ENCODE results near the gene TIMM22.
"Not testable (repeated sequence)": the region's sequence is repeated elsewhere in the genome, so short reads cannot be mapped to it uniquely, and the experiment has no call there.

The TIMM22 gene

GRCh38 chr17:1030684-1031532 lies 34.0 kb downstream of the TIMM22 start:
- in situ Hi-C loops (cut with HindIII; ENCODE audit: low pct_ligation_motif_present, low pct_unique_long_range_greater_than_20kb, low sequenced_read_pairs), result no loop called here
- DNase-seq, result no peak

- DNase-seq, result no peak
- in situ Hi-C loops (cut with HindIII; ENCODE audit: low pct_ligation_motif_present, low pct_unique_long_range_greater_than_20kb, low sequenced_read_pairs), result no loop called here
These were observed 34.8 kb downstream of the TIMM22 start for GRCh38 chr17:1031711-1032110.

- in situ Hi-C loops (cut with HindIII; ENCODE audit: low pct_ligation_motif_present, low pct_unique_long_range_greater_than_20kb, low sequenced_read_pairs), result no loop called here
These were observed 35.5 kb downstream of the TIMM22 start for GRCh38 chr17:1032391-1032790.

GRCh38 chr17:1033503-1033902 lies 36.6 kb downstream of the TIMM22 start:
- in situ Hi-C loops (cut with HindIII; ENCODE audit: low pct_ligation_motif_present, low pct_unique_long_range_greater_than_20kb, low sequenced_read_pairs), result no loop called here
- DNase-seq, result no peak

More at GRCh38 chr17:1032391-1032790, 35.5 kb downstream of the TIMM22 start:
- no peak for DNase-seq

- in situ Hi-C loops (cut with HindIII; ENCODE audit: low pct_ligation_motif_present, low pct_unique_long_range_greater_than_20kb, low sequenced_read_pairs), result no loop called here
- DNase-seq, result no peak
These were observed 37.8 kb downstream of the TIMM22 start for GRCh38 chr17:1034652-1035210.

GRCh38 chr17:1035546-1036170 lies 38.7 kb downstream of the TIMM22 start:
- no peak for DNase-seq
- in situ Hi-C loops (cut with HindIII; ENCODE audit: low pct_ligation_motif_present, low pct_unique_long_range_greater_than_20kb, low sequenced_read_pairs), result no loop called here

GRCh38 chr17:1036171-1036844 lies 39.4 kb downstream of the TIMM22 start:
- no peak for DNase-seq
- in situ Hi-C loops (cut with HindIII; ENCODE audit: low pct_ligation_motif_present, low pct_unique_long_range_greater_than_20kb, low sequenced_read_pairs), result no loop called here

- no peak for DNase-seq
These were observed 39.9 kb downstream of the TIMM22 start for GRCh38 chr17:1036845-1037237.

GRCh38 chr17:1037238-1037879 lies 40.4 kb downstream of the TIMM22 start:
- in situ Hi-C loops (cut with HindIII; ENCODE audit: low pct_ligation_motif_present, low pct_unique_long_range_greater_than_20kb, low sequenced_read_pairs), result no loop called here

More at GRCh38 chr17:1036845-1037237, 39.9 kb downstream of the TIMM22 start:
- in situ Hi-C loops (cut with HindIII; ENCODE audit: low pct_ligation_motif_present, low pct_unique_long_range_greater_than_20kb, low sequenced_read_pairs), result no loop called here

GRCh38 chr17:1038459-1039122 lies 41.7 kb downstream of the TIMM22 start:
- in situ Hi-C loops (cut with HindIII; ENCODE audit: low pct_ligation_motif_present, low pct_unique_long_range_greater_than_20kb, low sequenced_read_pairs), result no loop called here

More at GRCh38 chr17:1037238-1037879, 40.4 kb downstream of the TIMM22 start:
- DNase-seq, result no peak

GRCh38 chr17:1039123-1039507 lies 42.2 kb downstream of the TIMM22 start:
- in situ Hi-C loops (cut with HindIII; ENCODE audit: low pct_ligation_motif_present, low pct_unique_long_range_greater_than_20kb, low sequenced_read_pairs), result no loop called here
- DNase-seq, result no peak

More at GRCh38 chr17:1038459-1039122, 41.7 kb downstream of the TIMM22 start:
- DNase-seq, result no peak

- in situ Hi-C loops (cut with HindIII; ENCODE audit: low pct_ligation_motif_present, low pct_unique_long_range_greater_than_20kb, low sequenced_read_pairs), result no loop called here
- no peak for DNase-seq
These were observed 42.7 kb downstream of the TIMM22 start for GRCh38 chr17:1039511-1040215.

- in situ Hi-C loops (cut with HindIII; ENCODE audit: low pct_ligation_motif_present, low pct_unique_long_range_greater_than_20kb, low sequenced_read_pairs), result no loop called here
- DNase-seq, result no peak
These were observed 43.3 kb downstream of the TIMM22 start for GRCh38 chr17:1040216-1040600.

- no peak for DNase-seq
- in situ Hi-C loops (cut with HindIII; ENCODE audit: low pct_ligation_motif_present, low pct_unique_long_range_greater_than_20kb, low sequenced_read_pairs), result no loop called here
These were observed 44.8 kb downstream of the TIMM22 start for GRCh38 chr17:1041746-1042145.

- no peak for DNase-seq
- in situ Hi-C loops (cut with HindIII; ENCODE audit: low pct_ligation_motif_present, low pct_unique_long_range_greater_than_20kb, low sequenced_read_pairs), result no loop called here
These were observed 45.6 kb downstream of the TIMM22 start for GRCh38 chr17:1042486-1042885.

GRCh38 chr17:1043601-1044251 lies 46.8 kb downstream of the TIMM22 start:
- no peak for DNase-seq
- in situ Hi-C loops (cut with HindIII; ENCODE audit: low pct_ligation_motif_present, low pct_unique_long_range_greater_than_20kb, low sequenced_read_pairs), result no loop called here

GRCh38 chr17:1044387-1045009 lies 47.6 kb downstream of the TIMM22 start:
- in situ Hi-C loops (cut with HindIII; ENCODE audit: low pct_ligation_motif_present, low pct_unique_long_range_greater_than_20kb, low sequenced_read_pairs); DNase-seq: not testable (repeated sequence)

Measured in ACHN (cell line).